H1 (cell line): ENCODE measurements around the gene VWA2. TPM values are rescaled to one million over a fixed set of nuclear protein-coding genes. Genes with fewer than 3 reads are reported as not detected.

Experiments
- CTCF ChIA-PET: fragments of 300-600 bp; sonication (Branson Sonifier 250); formaldehyde crosslinking; loops from one replicate; lab custom pipeline; 2021; ENCODE audit not compliant: partially characterized antibody; lab: Charles Lee
- POLR2A ChIA-PET: fragments of 300-600 bp; sonication (Branson Sonifier 250); formaldehyde crosslinking; loops from one replicate; lab custom pipeline; 2021; ENCODE audit warnings: inconsistent platforms; ENCODE audit not compliant: partially characterized antibody; lab: Charles Lee
- DNase-seq, 2 experiments: peaks; one replicate each; pipeline versions ENCODE4 v3.0.0 to v3.0.0-alpha.2; 2010 to 2022; ENCODE audit warnings: low spot score in 2 of 2, low read depth in 1 of 2, mixed read lengths in 1 of 2
- FAIRE-seq: peaks from 2 replicates; lab custom pipeline; 2011; peaks lifted over from hg19 to GRCh38; lab: Jason Lieb, UNC
- H2AFZ ChIP-seq: 2 replicates; pipeline ENCODE4 v1.8.1; 2012; ENCODE audit warnings: low read length, inconsistent platforms
- H2AK5ac ChIP-seq: 2 replicates; pipeline ENCODE4 v1.6.1; 2013; ENCODE audit warnings: low read depth, low read length
- H2BK120ac ChIP-seq: replicated peaks from 2 replicates; pipeline ENCODE3; 2013; ENCODE audit warnings: low read depth, low read length, inconsistent platforms
- H2BK12ac ChIP-seq: 2 replicates; pipeline ENCODE4 v1.6.1; 2013; ENCODE audit warnings: low read depth, low read length
- H2BK15ac ChIP-seq: 2 replicates; pipeline ENCODE4 v1.6.1; 2013; ENCODE audit warnings: low read length
- H2BK20ac ChIP-seq: 2 replicates; pipeline ENCODE4 v1.6.1; 2013; ENCODE audit warnings: low read length
- H2BK5ac ChIP-seq: 2 replicates; pipeline ENCODE4 v1.6.1; 2013; ENCODE audit warnings: low read depth, low read length
- H3K14ac ChIP-seq: 2 replicates; pipeline ENCODE4 v1.6.1; 2013; ENCODE audit warnings: inconsistent platforms; ENCODE audit not compliant: insufficient read length
- H3K18ac ChIP-seq: 2 replicates; pipeline ENCODE4 v1.6.1; 2013; ENCODE audit warnings: low read length; ENCODE audit errors: extremely low read depth
- H3K23ac ChIP-seq: 2 replicates; pipeline ENCODE4 v1.6.1; 2013; ENCODE audit warnings: inconsistent platforms; ENCODE audit not compliant: insufficient read length
- H3K23me2 ChIP-seq: 2 replicates; pipeline ENCODE4 v1.6.1; 2013; ENCODE audit warnings: low read depth, low read length
- H3K27ac ChIP-seq: 2 replicates; pipeline ENCODE4 v1.6.1; 2011; ENCODE audit warnings: low read depth, low read length, inconsistent platforms
- H3K27me3 ChIP-seq, 4 experiments: replicated peaks in 1 of 4; 1 replicate in 1 of 4; 2 replicates in 3 of 4; pipeline versions ENCODE4 v1.6.1 to v1.8.1; 2011 to 2013; ENCODE audit warnings: low read length in 3 of 4, mild to moderate bottlenecking in 3 of 4, inconsistent platforms in 2 of 4, mixed read lengths in 2 of 4, moderate library complexity in 1 of 4; ENCODE audit not compliant: control insufficient read depth in 3 of 4, insufficient read depth in 3 of 4; ENCODE audit errors: extremely low read depth in 1 of 4
- H3K36me3 ChIP-seq, 4 experiments: 2 replicates each; pipeline versions ENCODE4 v1.6.1 to v1.8.1; 2011 to 2013; ENCODE audit warnings: mild to moderate bottlenecking in 4 of 4, low read length in 3 of 4, moderate library complexity in 2 of 4, control low read depth in 1 of 4, inconsistent platforms in 1 of 4; ENCODE audit not compliant: insufficient read depth in 4 of 4, control insufficient read depth in 2 of 4
- H3K4ac ChIP-seq: replicated peaks from 2 replicates; pipeline ENCODE3; 2013; ENCODE audit warnings: low read length, low read depth, mixed read lengths, inconsistent platforms; ENCODE audit not compliant: insufficient read length
- H3K4me1 ChIP-seq, 4 experiments: replicated peaks in 1 of 4; 1 replicate in 1 of 4; 2 replicates in 3 of 4; pipeline versions ENCODE4 v1.6.1 to v1.8.1; 2011 to 2013; ENCODE audit warnings: low read length in 3 of 4, inconsistent platforms in 2 of 4, mixed read lengths in 1 of 4; ENCODE audit not compliant: insufficient read depth in 4 of 4, control insufficient read depth in 3 of 4
- H3K4me2 ChIP-seq, 2 experiments: 2 replicates each; pipeline versions ENCODE4 v1.6.1 to v1.8.1; 2011 to 2013; ENCODE audit warnings: low read depth in 2 of 2, low read length in 2 of 2, control low read depth in 1 of 2, inconsistent platforms in 1 of 2, mild to moderate bottlenecking in 1 of 2; ENCODE audit not compliant: insufficient read depth in 1 of 2
- H3K4me3 ChIP-seq, 4 experiments: fragments of 200-600, 300-600 bp in 1 of 4; sonication (generic), shearing (Covaris generic), sonication (Bioruptor Twin) in 1 of 4; 2 replicates each; pipeline versions ENCODE4 v1.5.1 to v1.8.1; 2011 to 2016; ENCODE audit warnings: low read length in 4 of 4, low read depth in 3 of 4, control low read depth in 2 of 4, inconsistent platforms in 2 of 4, mild to moderate bottlenecking in 2 of 4, mixed read lengths in 1 of 4, moderate library complexity in 1 of 4; ENCODE audit not compliant: insufficient read depth in 2 of 4; ENCODE audit errors: extremely low read depth in 1 of 4
- H3K56ac ChIP-seq: replicated peaks from 2 replicates; pipeline ENCODE3; 2013; ENCODE audit warnings: low read depth, mild to moderate bottlenecking, mixed read lengths, low read length, inconsistent platforms; ENCODE audit not compliant: insufficient read length
- H3K79me1 ChIP-seq: 2 replicates; pipeline ENCODE4 v1.6.1; 2013; ENCODE audit warnings: low read depth, low read length, control low read depth
- H3K79me2 ChIP-seq, 2 experiments: 2 replicates each; pipeline versions ENCODE4 v1.6.1 to v1.8.1; 2012 to 2013; ENCODE audit warnings: low read length in 2 of 2, mild to moderate bottlenecking in 2 of 2, inconsistent platforms in 1 of 2; ENCODE audit not compliant: insufficient read depth in 2 of 2, control insufficient read depth in 1 of 2
- H3K9ac ChIP-seq, 4 experiments: replicated peaks in 1 of 4; 1 replicate in 1 of 4; 2 replicates in 3 of 4; pipeline versions ENCODE4 v1.6.1 to v1.8.1; 2011 to 2013; ENCODE audit warnings: low read depth in 3 of 4, low read length in 3 of 4, control low read depth in 2 of 4, mild to moderate bottlenecking in 2 of 4, moderate library complexity in 2 of 4, inconsistent platforms in 1 of 4; ENCODE audit errors: extremely low read depth in 1 of 4
- H3K9me3 ChIP-seq, 2 experiments: 2 replicates each; pipeline versions ENCODE4 v1.6.1 to v1.8.1; 2012 to 2013; ENCODE audit warnings: mild to moderate bottlenecking in 2 of 2, moderate library complexity in 2 of 2, control low read depth in 1 of 2, inconsistent platforms in 1 of 2, low read depth in 1 of 2, low read length in 1 of 2, mixed read lengths in 1 of 2; ENCODE audit not compliant: insufficient read depth in 2 of 2
- H4K20me1 ChIP-seq, 2 experiments: replicated peaks in 1 of 2; 2 replicates each; pipeline versions ENCODE3 to v1.8.1; 2011 to 2013; ENCODE audit warnings: inconsistent platforms in 2 of 2, low read length in 2 of 2, mild to moderate bottlenecking in 1 of 2; ENCODE audit not compliant: insufficient read depth in 2 of 2, control insufficient read depth in 1 of 2
- H4K5ac ChIP-seq: 2 replicates; pipeline ENCODE4 v1.6.1; 2013; ENCODE audit warnings: low read length, low read depth, mixed read lengths, inconsistent platforms; ENCODE audit not compliant: insufficient read length
- H4K8ac ChIP-seq: 2 replicates; pipeline ENCODE4 v1.8.0; 2013; ENCODE audit warnings: mild to moderate bottlenecking, moderate library complexity, low read length, inconsistent platforms; ENCODE audit not compliant: insufficient read depth; ENCODE audit errors: extremely low read depth
- H4K91ac ChIP-seq: replicated peaks from 2 replicates; pipeline ENCODE3; 2013; ENCODE audit warnings: low read length, mixed read lengths, inconsistent platforms; ENCODE audit not compliant: insufficient read length
- PHF8 ChIP-seq: fragments of 200-600 bp; sonication (generic); conservative IDR thresholded peaks from 2 replicates; pipeline ENCODE4 v1.7.1; 2012; ENCODE audit warnings: low read depth, mild to moderate bottlenecking, inconsistent platforms, low read length, moderate library complexity
- ZNF274 ChIP-seq: IDR thresholded peaks from 2 replicates; pipeline ENCODE4 v1.7.0; 2012; ENCODE audit warnings: low read length, borderline replicate concordance; ENCODE audit errors: extremely low read depth
- WGBS, 2 experiments: shearing (Covaris generic) in 1 of 2; methylation state at CpG; one replicate each; pipeline versions ENCODE4 v1.1.6 to v1.1.7; 2013 to 2015; ENCODE audit warnings: low lambda C conversion rate in 2 of 2, mixed read lengths in 2 of 2, inconsistent platforms in 1 of 2, low coverage in 1 of 2, missing lambda C conversion rate in 1 of 2; ENCODE audit not compliant: insufficient replicate concordance in 2 of 2, insufficient coverage in 1 of 2, insufficient read length in 1 of 2; ENCODE audit errors: extremely low coverage in 1 of 2, missing lambda C conversion rate in 1 of 2; 5-methylcytosine and 5-hydroxymethylcytosine counted together
- polyA plus RNA-seq, 7 experiments: library from polyadenylated mRNA; depleted of rRNA in 3 of 7; stranded (reverse) in 5 of 7; unstranded in 2 of 7; fragments of >200 nt in 5 of 7; fragments of 200-250 nt in 2 of 7; gene quantifications; 1 replicate in 5 of 7; 2 replicates in 1 of 7; 4 replicates in 1 of 7; pipeline versions ENCODE4 v1.2.1 to v1.2.3, GENCODE V29; 2011 to 2013; ENCODE audit warnings: missing spikeins in 2 of 7, mixed read lengths in 2 of 7
- total RNA-seq: library from RNA; stranded (reverse); fragmentation: NEBNext Ultra II Directional; extraction: Animal tissue kit (Norgen Biotek cat#: 25700); gene quantifications from 2 replicates; pipeline ENCODE4 v1.2.1, GENCODE V29; 2021

VWA2 gene
- total and polyA plus RNA-seq, 2 of the 8 experiments (the other 6 are each of a cell fraction or from before 2014, with no cell fraction given): 2.8 to 2.9 TPM

DNA sequence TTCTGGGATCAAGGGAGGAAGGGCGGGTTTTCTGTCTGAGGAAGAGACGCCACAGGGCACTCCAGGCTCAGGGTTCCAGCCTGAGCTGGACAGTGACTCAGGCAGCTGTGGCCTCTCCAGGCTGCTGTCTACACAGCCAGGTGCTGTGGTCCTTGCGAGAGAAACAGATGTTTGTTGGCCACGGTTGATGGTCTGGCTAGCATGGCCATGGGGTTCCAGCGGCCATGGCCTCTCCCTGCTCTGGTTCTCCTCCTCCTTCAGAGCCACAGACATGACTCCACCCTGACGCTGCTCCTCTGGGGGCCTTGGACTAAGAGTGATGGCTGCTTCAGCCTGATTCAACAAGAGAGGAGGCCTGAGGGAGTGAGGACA, 89.4 kb downstream of the VWA2 start:
- no peak overlapping the region for H3K56ac ChIP-seq
- no peak overlapping the region for H4K91ac ChIP-seq
- no peak overlapping the region for H3K14ac ChIP-seq
- H2BK120ac ChIP-seq: no peak overlapping the region
- no peaks in the 10 kb centered on the region; a peak in 1 of 7 replicates for H3K4me1 ChIP-seq
- H3K27ac ChIP-seq: no peak overlapping the region
- H2BK20ac ChIP-seq: no peak overlapping the region
- no peaks in the 10 kb centered on the region for H3K79me1 ChIP-seq
- DNase-seq (no peak), FAIRE-seq (no peak)
- no peaks in the 10 kb centered on the region for H3K27me3 ChIP-seq
- no peaks in the 10 kb centered on the region for H3K9me3 ChIP-seq
- TF ChIP-seq PHF8 (no peak), ZNF274 (no peak)
- no peak overlapping the region for H2AFZ ChIP-seq
- no peak overlapping the region for H3K4ac ChIP-seq
- no peak overlapping the region for H4K5ac ChIP-seq
- no peaks in the 10 kb centered on the region for H3K23me2 ChIP-seq
- H3K9ac ChIP-seq: no peak overlapping the region
- H3K36me3 ChIP-seq: no peaks in the 10 kb centered on the region
- H3K4me2 ChIP-seq: no peak overlapping the region
- no peaks in the 10 kb centered on the region for H4K20me1 ChIP-seq
- POLR2A ChIA-PET: no interaction called here
- H3K23ac ChIP-seq: no peak overlapping the region
- CTCF ChIA-PET: interaction anchor here (0.6 to 0.9 kb wide), 2 partner anchors 17 to 108 kb away, joined by 3 read pairs; no protein-coding TSS in a partner anchor
- 0 out of 2 replicates have a peak overlapping the region, but pooled peaks have one; percentile 75 for H2BK5ac ChIP-seq
- H3K79me2 ChIP-seq: no peaks in the 10 kb centered on the region
- 81% methylated on average over 5 of the region's 6 CpGs; no CpG with 5 or more reads in 1 of the 2 experiments for WGBS, 2 experiments
- no peak overlapping the region for H3K4me3 ChIP-seq
- no peak overlapping the region for H2AK5ac ChIP-seq
- no peak overlapping the region for H2BK12ac ChIP-seq
- no peak overlapping the region for H2BK15ac ChIP-seq
- no peak overlapping the region for H3K18ac ChIP-seq
- no peak overlapping the region for H4K8ac ChIP-seq
